G401.6 (cell line): ENCODE data around the gene FOXK1.

Experiments
- FAIRE-seq: peaks from 2 replicates; lab custom pipeline; 2012; peaks lifted over from hg19 to GRCh38; lab: Jason Lieb, UNC

The FOXK1 gene

GRCh38 chr7:4745971-4746919 lies 64.2 kb downstream of the FOXK1 start:
- no peak for FAIRE-seq

- FAIRE-seq, result no peak
These were observed 64.9 kb downstream of the FOXK1 start for GRCh38 chr7:4747013-4747412.

GRCh38 chr7:4747746-4748145 lies 65.7 kb downstream of the FOXK1 start:
- no peak for FAIRE-seq

- FAIRE-seq, result no peak
These were observed 66.2 kb downstream of the FOXK1 start for GRCh38 chr7:4748231-4748681.

- FAIRE-seq, result no peak
These were observed 67.3 kb downstream of the FOXK1 start for GRCh38 chr7:4749363-4749762.

- no peak for FAIRE-seq
These were observed 67.7 kb downstream of the FOXK1 start for GRCh38 chr7:4749798-4750197.

GRCh38 chr7:4751398-4751947 lies 69.4 kb downstream of the FOXK1 start:
- no peak for FAIRE-seq

- no peak for FAIRE-seq
These were observed 71.7 kb downstream of the FOXK1 start for GRCh38 chr7:4753598-4754432.

GRCh38 chr7:4754433-4755010 lies 72.4 kb downstream of the FOXK1 start:
- FAIRE-seq, result no peak

GRCh38 chr7:4755045-4755444 lies 73.0 kb downstream of the FOXK1 start:
- FAIRE-seq, result no peak

GRCh38 chr7:4758111-4758510 lies 76.0 kb downstream of the FOXK1 start:
- FAIRE-seq, result no peak

- FAIRE-seq, result no peak
These were observed 76.7 kb downstream of the FOXK1 start for GRCh38 chr7:4758791-4759190.

- FAIRE-seq, result no peak
These were observed 77.1 kb downstream of the FOXK1 start for GRCh38 chr7:4759211-4759610.

GRCh38 chr7:4760952-4761351 lies 78.9 kb downstream of the FOXK1 start:
- FAIRE-seq, result no peak

GRCh38 chr7:4762121-4763055 lies 80.3 kb downstream of the FOXK1 start:
- FAIRE-seq, result no peak

- FAIRE-seq, result no peak
These were observed 81.1 kb downstream of the FOXK1 start for GRCh38 chr7:4763091-4763793.

GRCh38 chr7:4763794-4764185 lies 81.7 kb downstream of the FOXK1 start:
- FAIRE-seq, result no peak

- FAIRE-seq, result no peak
These were observed 82.4 kb downstream of the FOXK1 start for GRCh38 chr7:4764402-4765007.

- FAIRE-seq, result no peak
These were observed 83.8 kb downstream of the FOXK1 start for GRCh38 chr7:4765776-4766490.
